ENCODE data around the gene NFATC2. TPM values are rescaled to one million over a fixed set of nuclear protein-coding genes. Genes with fewer than 3 reads are reported as not detected.

NFATC2 gene
- total RNA-seq, 3 donors from 2014 or later, result 6.2 to 7.3 (median 7.2) TPM

DNA sequence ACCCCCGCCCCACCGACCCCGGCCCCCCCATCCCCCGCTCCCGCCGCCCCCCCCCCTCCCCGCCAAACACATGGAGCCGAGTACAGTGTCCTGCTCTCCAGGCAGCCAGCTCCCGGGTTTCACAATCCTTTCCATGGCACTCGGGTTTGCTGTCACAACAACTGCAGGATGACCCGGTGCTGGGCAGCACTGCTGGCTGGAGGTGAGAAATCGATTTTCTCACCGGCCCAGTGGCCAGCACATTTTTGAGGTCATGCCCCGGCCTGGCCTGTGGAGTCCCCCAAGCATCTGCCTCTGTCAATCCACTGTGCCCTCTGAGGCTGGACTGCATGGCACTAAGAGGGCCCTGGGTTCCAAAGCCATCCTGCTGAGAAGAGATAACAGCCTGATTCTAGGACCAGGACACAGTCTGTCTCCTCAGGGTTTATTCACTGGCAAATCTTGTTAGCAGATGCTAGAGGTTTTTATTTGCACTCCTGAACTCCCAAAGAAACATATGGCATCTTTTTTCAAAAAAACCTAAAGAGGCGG lies 129.5 kb downstream of the NFATC2 start:
- intact Hi-C loops (cut with DNase I, micrococcal nuclease), result no loop called here
- Histone ChIP-seq H3K4me3 (no peak overlapping the region), H3K4me1 (ENCODE audit: low read depth) (peaks cover 9% of the 10 kb centered on the region), H3K36me3 (ENCODE audit: low read depth) (no peaks in the 10 kb centered on the region), H3K9me3 (no peaks in the 10 kb centered on the region)
- TF ChIP-seq CTCF (IDR thresholded peaks at IDR 0.05), result no peak
- DNase-seq, result no peak
- no peak for ATAC-seq

DNA sequence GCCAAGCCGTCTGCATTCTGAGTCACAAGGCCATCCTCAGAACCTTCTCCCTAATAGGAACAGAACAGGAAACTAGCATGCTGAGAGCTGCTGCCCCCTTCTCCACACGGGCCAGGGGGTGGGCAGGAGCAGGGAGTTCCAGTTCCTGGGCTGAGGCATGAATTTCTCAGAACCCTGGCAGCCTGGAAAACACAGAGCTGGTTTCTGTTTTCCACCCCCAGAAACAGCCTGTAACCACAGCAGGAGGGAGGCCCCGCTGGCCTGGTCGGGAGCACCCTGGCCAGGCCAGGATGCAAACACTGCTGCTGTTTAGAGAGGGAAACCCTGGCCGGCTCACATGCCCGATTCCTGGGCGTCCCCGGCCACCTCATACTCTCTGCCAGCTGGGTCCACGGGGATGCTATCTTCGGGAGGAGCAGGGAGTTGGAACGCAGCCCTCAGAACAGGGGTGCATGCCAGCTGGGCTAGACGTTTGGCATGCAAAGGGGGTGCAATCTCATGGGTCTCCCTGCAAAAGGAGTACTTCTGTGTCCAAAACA lies 130.1 kb downstream of the NFATC2 start:
- Histone ChIP-seq H3K36me3 (ENCODE audit: low read depth) (no peaks in the 10 kb centered on the region), H3K4me3 (no peak overlapping the region), H3K9me3 (no peaks in the 10 kb centered on the region), H3K4me1 (ENCODE audit: low read depth) (peaks cover 9% of the 10 kb centered on the region)
- intact Hi-C loops (cut with DNase I, micrococcal nuclease), result no loop called here
- ATAC-seq (peak; percentile 25), DNase-seq (no peak)
- TF ChIP-seq CTCF (IDR thresholded peaks at IDR 0.05), result no peak

DNA sequence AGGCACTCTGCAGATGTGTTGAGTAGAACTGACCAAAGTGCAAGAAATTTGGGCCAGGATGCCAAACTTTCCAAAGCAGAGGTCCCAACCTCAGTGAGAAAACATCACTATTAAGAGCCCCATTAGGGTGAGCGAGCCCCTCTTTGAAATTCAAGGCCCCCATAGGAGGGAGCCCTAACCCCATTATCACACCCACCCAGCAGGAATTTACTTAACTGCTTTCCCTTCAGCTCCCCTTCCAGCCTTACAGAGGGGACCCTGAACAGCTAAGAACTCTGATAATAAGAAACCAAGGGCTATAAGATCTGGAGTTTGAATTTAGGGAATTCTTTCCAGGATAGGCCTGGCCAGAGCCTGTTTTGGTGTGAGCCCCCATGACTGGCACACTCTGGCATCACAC lies 130.6 kb downstream of the NFATC2 start:
- intact Hi-C loops (cut with DNase I, micrococcal nuclease), result no loop called here
- Histone ChIP-seq H3K9me3 (no peaks in the 10 kb centered on the region), H3K4me3 (no peak overlapping the region), H3K36me3 (ENCODE audit: low read depth) (no peaks in the 10 kb centered on the region), H3K4me1 (ENCODE audit: low read depth) (peaks cover 9% of the 10 kb centered on the region)
- DNase-seq (no peak), ATAC-seq (no peak)
- no peak for TF ChIP-seq CTCF (IDR thresholded peaks at IDR 0.05)

DNA sequence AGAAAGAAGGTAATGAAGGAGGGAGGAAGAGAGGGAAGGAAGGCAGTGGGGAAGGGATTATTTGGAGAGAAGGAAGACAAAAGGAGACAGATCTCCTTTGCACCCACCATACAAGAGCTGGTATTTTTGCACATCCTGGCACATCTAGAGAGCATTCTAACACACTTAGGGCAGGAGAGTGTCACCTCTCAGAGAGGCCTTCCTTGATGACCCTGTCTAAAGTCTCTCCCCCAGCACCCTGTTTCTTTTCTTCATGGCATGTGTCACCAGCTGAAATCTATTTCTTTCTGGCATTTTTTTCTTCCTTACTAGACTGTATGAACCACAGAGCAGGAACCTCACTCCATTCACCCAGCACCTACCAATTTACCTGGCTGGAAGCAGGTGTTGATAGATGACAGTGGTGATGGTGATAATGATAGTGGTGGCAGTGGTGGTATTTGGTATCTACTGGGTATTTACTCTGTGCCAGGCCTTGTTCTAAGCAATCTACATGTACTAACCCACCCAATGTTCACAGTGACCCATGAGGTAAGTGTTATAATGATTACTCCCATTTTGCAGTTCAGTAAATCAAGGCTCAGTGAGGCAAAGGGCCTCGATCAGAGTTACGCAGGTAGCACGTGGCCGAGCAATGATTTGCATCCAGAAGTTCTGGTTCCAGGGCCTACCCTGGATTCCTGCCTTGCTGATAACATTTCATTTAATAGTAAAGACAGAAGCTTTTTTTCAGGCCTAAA lies 131.8 kb downstream of the NFATC2 start:
- no peak for TF ChIP-seq CTCF (IDR thresholded peaks at IDR 0.05)
- no peaks in the 10 kb centered on the region for H3K36me3 ChIP-seq (ENCODE audit: low read depth)
- intact Hi-C loops (cut with DNase I, micrococcal nuclease), result no loop called here
- peaks cover 9% of the 10 kb centered on the region for H3K4me1 ChIP-seq (ENCODE audit: low read depth)
- no peaks in the 10 kb centered on the region for H3K9me3 ChIP-seq
- H3K4me3 ChIP-seq, result no peak overlapping the region
- no peak for ATAC-seq
- DNase-seq, result no peak

- DNase-seq (no peak), ATAC-seq (no peak)
- Histone ChIP-seq H3K36me3 (ENCODE audit: low read depth) (no peaks in the 10 kb centered on the region), H3K9me3 (no peaks in the 10 kb centered on the region), H3K4me3 (no peak overlapping the region), H3K4me1 (ENCODE audit: low read depth) (peaks cover 7% of the 10 kb centered on the region)
- intact Hi-C loops (cut with DNase I, micrococcal nuclease), result no loop called here
- no peak for TF ChIP-seq CTCF (IDR thresholded peaks at IDR 0.05)
Observed at GRCh38 chr20:51409192-51409880, 133.2 kb downstream of the NFATC2 start.

All from mucosa of descending colon (tissue), 3 donors.